Panc1 (cell line): ENCODE results near the gene SEMA7A. TPM values are rescaled to one million over a fixed set of nuclear protein-coding genes. Genes with fewer than 3 reads are reported as not detected.

ENCODE experiments used
- ATAC-seq: fragments of 200-7000 bp; cut with Tn5 transposase; 2 replicates; pipeline ENCODE4 v1.9.1; 2020; ENCODE audit warnings: mild to moderate bottlenecking, moderate library complexity
- BruUV-seq: library from RNA; stranded (reverse); fragments of 400-500 nt; replicated peaks from 2 replicates; lab custom pipeline; 2021; lab: Mats Ljungman, UMichigan
- CTCF ChIA-PET: fragments of 300-600 bp; sonication (Branson Sonifier 250); formaldehyde crosslinking; loops from one replicate; lab custom pipeline; 2022; ENCODE audit warnings: antibody characterized with exemption; lab: Charles Lee
- POLR2A ChIA-PET: fragments of 300-600 bp; sonication (Branson Sonifier 250); formaldehyde crosslinking; loops from one replicate; lab custom pipeline; 2022; ENCODE audit warnings: antibody characterized with exemption; lab: Charles Lee
- DNase-seq: peaks from one replicate; pipeline ENCODE4 v3.0.0-alpha.2; 2010; ENCODE audit warnings: low read depth, low spot score
- H3K27ac ChIP-seq: 2 replicates; pipeline ENCODE4 v1.5.1; 2011; ENCODE audit warnings: mild to moderate bottlenecking, low read length, inconsistent platforms
- H3K27me3 ChIP-seq: fragments of 200-500 bp; sonication (Bioruptor generic); 2 replicates; pipeline ENCODE4 v1.6.0; 2014; ENCODE audit warnings: low read length, inconsistent platforms; ENCODE audit not compliant: control insufficient read depth, insufficient read depth
- H3K36me3 ChIP-seq: fragments of 200-500 bp; sonication (Bioruptor generic); 2 replicates; pipeline ENCODE4 v1.5.1; 2014; ENCODE audit warnings: inconsistent platforms, mild to moderate bottlenecking, low read length, moderate library complexity; ENCODE audit not compliant: control insufficient read depth, insufficient read depth
- H3K4me1 ChIP-seq: 2 replicates; pipeline ENCODE4 v1.5.1; 2011; ENCODE audit warnings: inconsistent platforms, mild to moderate bottlenecking, low read length, moderate library complexity; ENCODE audit not compliant: control insufficient read depth, insufficient read depth
- H3K4me3 ChIP-seq, 2 experiments: 2 replicates each; pipeline ENCODE4 v1.5.1; 2011 to 2012; ENCODE audit warnings: low read depth in 2 of 2, low read length in 2 of 2, mild to moderate bottlenecking in 2 of 2, inconsistent platforms in 1 of 2, moderate library complexity in 1 of 2
- H3K9me3 ChIP-seq: fragments of 200-500 bp; sonication (Bioruptor generic); 2 replicates; pipeline ENCODE4 v1.5.1; 2014; ENCODE audit warnings: low read depth, mild to moderate bottlenecking, inconsistent platforms, low read length, moderate library complexity; ENCODE audit not compliant: control insufficient read depth, insufficient read depth
- CTCF ChIP-seq: fragments of 450-650 bp; IDR thresholded peaks from 2 replicates; pipeline ENCODE4 v1.5.1; 2017; ENCODE audit warnings: mild to moderate bottlenecking
- POLR2AphosphoS5 ChIP-seq: IDR thresholded peaks from 2 replicates; pipeline ENCODE4 v1.6.1; 2012; ENCODE audit warnings: mild to moderate bottlenecking, low read depth, low read length, moderate library complexity
- REST ChIP-seq, 2 experiments: IDR thresholded peaks; 2 replicates each; pipeline ENCODE4 v1.6.1; 2011 to 2012; ENCODE audit warnings: low read depth in 2 of 2, control low read depth in 1 of 2, low read length in 1 of 2, mild to moderate bottlenecking in 1 of 2, moderate library complexity in 1 of 2; ENCODE audit not compliant: insufficient read depth in 1 of 2
- SIN3A ChIP-seq: IDR thresholded peaks from 2 replicates; pipeline ENCODE4 v1.6.1; 2012; ENCODE audit warnings: low read depth, mild to moderate bottlenecking, low read length, moderate library complexity, borderline replicate concordance; ENCODE audit not compliant: insufficient read depth
- TCF7L2 ChIP-seq: IDR thresholded peaks from 2 replicates; pipeline ENCODE4 v1.6.1; 2011; ENCODE audit warnings: mild to moderate bottlenecking, low read depth, low read length, inconsistent platforms
- in situ Hi-C: cut with HindIII; loops from 2 replicates; pipeline ENCODE4 v1.10.0; 2016; ENCODE audit warnings: low sequenced_read_pairs, low pct_unique_long_range_greater_than_20kb
- intact Hi-C: fragments of 100-400 bp; cut with micrococcal nuclease; formaldehyde crosslinking; loops from one replicate; pipeline ENCODE4 v1.10.0; 2022; ENCODE audit not compliant: unreplicated experiment
- total RNA-seq: library from RNA; stranded (reverse); gene quantifications from one replicate; pipeline ENCODE4 v1.2.1, GENCODE V29; 2021; ENCODE audit not compliant: unreplicated experiment

Gene SEMA7A
- total RNA-seq, 1 experiment from 2014 or later = 11.2 TPM

GRCh38 chr15:74403588-74403919 lies 30.2 kb downstream of the SEMA7A start:
- ATAC-seq (no peak), DNase-seq (no peak)
- H3K9me3 ChIP-seq = no peaks in the 10 kb centered on the region
- peaks cover 18% of the 10 kb centered on the region for H3K4me1 ChIP-seq
- no TSS peak for BruUV-seq
- intact Hi-C loops (no loop called here), in situ Hi-C loops (no loop called here)
- POLR2A ChIA-PET = no interaction called here
- no peak overlapping the region for H3K4me3 ChIP-seq
- no peak for TF ChIP-seq REST (IDR thresholded peaks at IDR 0.05; ENCODE audit: insufficient read depth in 1 of 2, low read depth in 2 of 2, low read length in 1 of 2)
- no peak for TF ChIP-seq POLR2AphosphoS5
- no peak for TF ChIP-seq CTCF
- no peak for TF ChIP-seq SIN3A
- no peak for TF ChIP-seq TCF7L2
- no peaks in the 10 kb centered on the region for H3K36me3 ChIP-seq
- H3K27ac ChIP-seq = no peak overlapping the region
- CTCF ChIA-PET = no interaction called here
- H3K27me3 ChIP-seq = no peaks in the 10 kb centered on the region

GRCh38 chr15:74402873-74403587 lies 30.7 kb downstream of the SEMA7A start:
- ATAC-seq = no peak
- H3K4me1 ChIP-seq = peaks cover 15% of the 10 kb centered on the region
- in situ Hi-C loops = no loop called here
- no peak overlapping the region for H3K27ac ChIP-seq
- no peak for TF ChIP-seq REST (IDR thresholded peaks at IDR 0.05; ENCODE audit: insufficient read depth in 1 of 2, low read depth in 2 of 2, low read length in 1 of 2)
- TF ChIP-seq SIN3A = no peak
- TF ChIP-seq CTCF = no peak
- no peak for TF ChIP-seq POLR2AphosphoS5
- POLR2A ChIA-PET = no interaction called here
- DNase-seq = no peak
- H3K4me3 ChIP-seq = no peak overlapping the region
- no TSS peak for BruUV-seq
- intact Hi-C loops = no loop called here
- H3K36me3 ChIP-seq = no peaks in the 10 kb centered on the region
- CTCF ChIA-PET = no interaction called here
- no peaks in the 10 kb centered on the region for H3K27me3 ChIP-seq
- no peaks in the 10 kb centered on the region for H3K9me3 ChIP-seq
